ENCODE measurements around the gene TMEM151B. TPM values are rescaled to one million over a fixed set of nuclear protein-coding genes. Genes with fewer than 3 reads are reported as not detected.
A peak's percentile ranks its signal among the peaks of the same experiment; 100 is the strongest.

Gene TMEM151B
- total RNA-seq, 6 donors from 2014 or later, result not detected

- 50 to 66% methylated on average over 3 of the region's 3 CpGs for WGBS, 2 donors
- peaks cover 9 to 11% (median 10%) of the 10 kb centered on the region in 4 donors for H3K4me1 ChIP-seq
- no peaks in the 10 kb centered on the region for H3K9me3 ChIP-seq
- ATAC-seq (ENCODE audit: low FRiP score in 2 of 2) (no peak), DNase-seq (no peak)
- no peak overlapping the region for H3K4me3 ChIP-seq
- no peak for TF ChIP-seq EP300 (IDR thresholded peaks at IDR 0.05)
- no peak overlapping the region for H3K27ac ChIP-seq
- peaks cover 0 to 23% (median 10%) of the 10 kb centered on the region in 4 donors for H3K27me3 ChIP-seq
- H3K36me3 ChIP-seq, result no peaks in the 10 kb centered on the region
These were observed 8.1 kb downstream of the TMEM151B start for GRCh38 chr6:44278315-44278714.

- TF ChIP-seq CTCF (IDR thresholded peaks at IDR 0.05), result no peak
- TF ChIP-seq EP300 (IDR thresholded peaks at IDR 0.05), result no peak
- no peak for TF ChIP-seq POLR2AphosphoS5 (IDR thresholded peaks at IDR 0.05)
- TF ChIP-seq POLR2A (IDR thresholded peaks at IDR 0.05), result no peak
- WGBS, 2 donors, result 61 to 62% methylated on average over 8 to 9 of the region's 9 CpGs
- Histone ChIP-seq H3K36me3 (no peaks in the 10 kb centered on the region), H3K9me3 (no peaks in the 10 kb centered on the region), H3K4me3 (no peak overlapping the region), H3K27me3 (peaks cover 0 to 20% (median 10%) of the 10 kb centered on the region in 4 donors), H3K4me1 (peaks cover 9 to 11% (median 10%) of the 10 kb centered on the region in 4 donors), H3K27ac (no peak overlapping the region)
- no peak for DNase-seq
- ATAC-seq (ENCODE audit: low FRiP score in 2 of 2), result no peak
These were observed 8.8 kb downstream of the TMEM151B start for GRCh38 chr6:44278774-44279697.

- Histone ChIP-seq H3K36me3 (no peaks in the 10 kb centered on the region), H3K27me3 (no peaks in the 10 kb centered on the region), H3K27ac (no peak overlapping the region), H3K4me3 (no peak overlapping the region), H3K9me3 (no peaks in the 10 kb centered on the region), H3K4me1 (no peaks in the 10 kb centered on the region)
- 46% methylated on average over 2 of the region's 2 CpGs for WGBS, 2 donors
- DNase-seq (no peak), ATAC-seq (ENCODE audit: low FRiP score in 2 of 2) (peak in 1 of 2 donors; percentile 41)
- TF ChIP-seq EP300 (IDR thresholded peaks at IDR 0.05) (no peak), POLR2A (IDR thresholded peaks at IDR 0.05) (no peak), CTCF (IDR thresholded peaks at IDR 0.05) (no peak), POLR2AphosphoS5 (IDR thresholded peaks at IDR 0.05) (no peak)
These were observed 13.9 kb downstream of the TMEM151B start for GRCh38 chr6:44284121-44284520.

GRCh38 chr6:44284867-44285266, 14.6 kb downstream of the TMEM151B start:
- no peak for DNase-seq
- H3K36me3 ChIP-seq, result no peaks in the 10 kb centered on the region
- no peak overlapping the region for H3K4me3 ChIP-seq
- no peaks in the 10 kb centered on the region for H3K27me3 ChIP-seq
- no peak overlapping the region for H3K27ac ChIP-seq
- H3K4me1 ChIP-seq, result no peaks in the 10 kb centered on the region
- ATAC-seq (ENCODE audit: low FRiP score in 2 of 2), result no peak
- TF ChIP-seq EP300 (IDR thresholded peaks at IDR 0.05) (no peak), POLR2AphosphoS5 (IDR thresholded peaks at IDR 0.05) (no peak), POLR2A (IDR thresholded peaks at IDR 0.05) (no peak), CTCF (IDR thresholded peaks at IDR 0.05) (no peak)
- 54 to 63% methylated on average over 4 of the region's 4 CpGs for WGBS, 2 donors
- H3K9me3 ChIP-seq, result no peaks in the 10 kb centered on the region

- TF ChIP-seq CTCF (IDR thresholded peaks at IDR 0.05), result no peak
- TF ChIP-seq EP300 (IDR thresholded peaks at IDR 0.05), result no peak
- no peak for TF ChIP-seq POLR2AphosphoS5 (IDR thresholded peaks at IDR 0.05)
- TF ChIP-seq POLR2A (IDR thresholded peaks at IDR 0.05), result no peak
These were observed 15.5 kb downstream of the TMEM151B start for GRCh38 chr6:44285552-44286284.

More at GRCh38 chr6:44285552-44286284, 15.5 kb downstream of the TMEM151B start:
- Histone ChIP-seq H3K4me3 (no peak overlapping the region), H3K9me3 (no peaks in the 10 kb centered on the region), H3K27ac (no peak overlapping the region), H3K27me3 (no peaks in the 10 kb centered on the region), H3K4me1 (no peaks in the 10 kb centered on the region), H3K36me3 (no peaks in the 10 kb centered on the region)
- DNase-seq (no peak), ATAC-seq (ENCODE audit: low FRiP score in 2 of 2) (no peak)
- WGBS, 2 donors, result 75 to 76% methylated on average over 24 to 25 of the region's 25 CpGs

Data from upper lobe of left lung (tissue), 6 donors.